ENCODE measurements around the gene DCHS2. TPM values are rescaled to one million over a fixed set of nuclear protein-coding genes. Genes with fewer than 3 reads are reported as not detected.

Gene DCHS2
- total and polyA plus RNA-seq, 2 of the 8 experiments (the other 6 are each of a cell fraction or from before 2014, with no cell fraction given), result 0.54 to 2.6 TPM

DNA sequence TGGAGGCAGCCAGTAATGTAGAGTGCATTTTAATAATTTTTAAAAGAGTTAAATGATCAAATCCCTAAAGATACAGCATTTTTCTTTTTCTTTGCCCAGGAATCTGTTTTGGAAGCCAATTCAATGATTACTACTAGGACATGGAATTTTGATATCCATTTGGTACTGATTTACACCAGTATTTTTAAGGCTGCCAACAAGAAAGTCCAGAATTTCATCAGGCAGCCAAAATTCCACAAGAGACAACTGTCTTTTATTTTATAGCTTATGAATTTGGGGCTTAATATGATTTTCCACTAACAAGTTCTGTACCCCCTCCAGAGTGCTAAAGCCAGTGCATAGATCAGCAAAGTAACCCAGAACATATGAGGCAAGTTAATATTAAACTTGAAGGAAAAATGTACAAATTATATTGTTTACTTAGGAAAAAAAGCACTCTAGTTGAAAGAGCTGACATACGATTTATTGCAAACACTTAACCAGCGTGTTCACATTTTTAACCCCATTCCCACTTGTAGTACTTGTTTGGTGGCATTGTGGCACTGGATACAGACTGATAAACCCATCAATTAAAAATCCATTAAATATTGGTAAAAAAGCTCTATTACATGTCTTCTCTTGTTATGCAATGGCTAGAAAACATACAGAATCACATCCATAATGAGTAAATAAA lies 259.7 kb downstream of the DCHS2 start (continued):
- TF ChIP-seq, protein P1, sequence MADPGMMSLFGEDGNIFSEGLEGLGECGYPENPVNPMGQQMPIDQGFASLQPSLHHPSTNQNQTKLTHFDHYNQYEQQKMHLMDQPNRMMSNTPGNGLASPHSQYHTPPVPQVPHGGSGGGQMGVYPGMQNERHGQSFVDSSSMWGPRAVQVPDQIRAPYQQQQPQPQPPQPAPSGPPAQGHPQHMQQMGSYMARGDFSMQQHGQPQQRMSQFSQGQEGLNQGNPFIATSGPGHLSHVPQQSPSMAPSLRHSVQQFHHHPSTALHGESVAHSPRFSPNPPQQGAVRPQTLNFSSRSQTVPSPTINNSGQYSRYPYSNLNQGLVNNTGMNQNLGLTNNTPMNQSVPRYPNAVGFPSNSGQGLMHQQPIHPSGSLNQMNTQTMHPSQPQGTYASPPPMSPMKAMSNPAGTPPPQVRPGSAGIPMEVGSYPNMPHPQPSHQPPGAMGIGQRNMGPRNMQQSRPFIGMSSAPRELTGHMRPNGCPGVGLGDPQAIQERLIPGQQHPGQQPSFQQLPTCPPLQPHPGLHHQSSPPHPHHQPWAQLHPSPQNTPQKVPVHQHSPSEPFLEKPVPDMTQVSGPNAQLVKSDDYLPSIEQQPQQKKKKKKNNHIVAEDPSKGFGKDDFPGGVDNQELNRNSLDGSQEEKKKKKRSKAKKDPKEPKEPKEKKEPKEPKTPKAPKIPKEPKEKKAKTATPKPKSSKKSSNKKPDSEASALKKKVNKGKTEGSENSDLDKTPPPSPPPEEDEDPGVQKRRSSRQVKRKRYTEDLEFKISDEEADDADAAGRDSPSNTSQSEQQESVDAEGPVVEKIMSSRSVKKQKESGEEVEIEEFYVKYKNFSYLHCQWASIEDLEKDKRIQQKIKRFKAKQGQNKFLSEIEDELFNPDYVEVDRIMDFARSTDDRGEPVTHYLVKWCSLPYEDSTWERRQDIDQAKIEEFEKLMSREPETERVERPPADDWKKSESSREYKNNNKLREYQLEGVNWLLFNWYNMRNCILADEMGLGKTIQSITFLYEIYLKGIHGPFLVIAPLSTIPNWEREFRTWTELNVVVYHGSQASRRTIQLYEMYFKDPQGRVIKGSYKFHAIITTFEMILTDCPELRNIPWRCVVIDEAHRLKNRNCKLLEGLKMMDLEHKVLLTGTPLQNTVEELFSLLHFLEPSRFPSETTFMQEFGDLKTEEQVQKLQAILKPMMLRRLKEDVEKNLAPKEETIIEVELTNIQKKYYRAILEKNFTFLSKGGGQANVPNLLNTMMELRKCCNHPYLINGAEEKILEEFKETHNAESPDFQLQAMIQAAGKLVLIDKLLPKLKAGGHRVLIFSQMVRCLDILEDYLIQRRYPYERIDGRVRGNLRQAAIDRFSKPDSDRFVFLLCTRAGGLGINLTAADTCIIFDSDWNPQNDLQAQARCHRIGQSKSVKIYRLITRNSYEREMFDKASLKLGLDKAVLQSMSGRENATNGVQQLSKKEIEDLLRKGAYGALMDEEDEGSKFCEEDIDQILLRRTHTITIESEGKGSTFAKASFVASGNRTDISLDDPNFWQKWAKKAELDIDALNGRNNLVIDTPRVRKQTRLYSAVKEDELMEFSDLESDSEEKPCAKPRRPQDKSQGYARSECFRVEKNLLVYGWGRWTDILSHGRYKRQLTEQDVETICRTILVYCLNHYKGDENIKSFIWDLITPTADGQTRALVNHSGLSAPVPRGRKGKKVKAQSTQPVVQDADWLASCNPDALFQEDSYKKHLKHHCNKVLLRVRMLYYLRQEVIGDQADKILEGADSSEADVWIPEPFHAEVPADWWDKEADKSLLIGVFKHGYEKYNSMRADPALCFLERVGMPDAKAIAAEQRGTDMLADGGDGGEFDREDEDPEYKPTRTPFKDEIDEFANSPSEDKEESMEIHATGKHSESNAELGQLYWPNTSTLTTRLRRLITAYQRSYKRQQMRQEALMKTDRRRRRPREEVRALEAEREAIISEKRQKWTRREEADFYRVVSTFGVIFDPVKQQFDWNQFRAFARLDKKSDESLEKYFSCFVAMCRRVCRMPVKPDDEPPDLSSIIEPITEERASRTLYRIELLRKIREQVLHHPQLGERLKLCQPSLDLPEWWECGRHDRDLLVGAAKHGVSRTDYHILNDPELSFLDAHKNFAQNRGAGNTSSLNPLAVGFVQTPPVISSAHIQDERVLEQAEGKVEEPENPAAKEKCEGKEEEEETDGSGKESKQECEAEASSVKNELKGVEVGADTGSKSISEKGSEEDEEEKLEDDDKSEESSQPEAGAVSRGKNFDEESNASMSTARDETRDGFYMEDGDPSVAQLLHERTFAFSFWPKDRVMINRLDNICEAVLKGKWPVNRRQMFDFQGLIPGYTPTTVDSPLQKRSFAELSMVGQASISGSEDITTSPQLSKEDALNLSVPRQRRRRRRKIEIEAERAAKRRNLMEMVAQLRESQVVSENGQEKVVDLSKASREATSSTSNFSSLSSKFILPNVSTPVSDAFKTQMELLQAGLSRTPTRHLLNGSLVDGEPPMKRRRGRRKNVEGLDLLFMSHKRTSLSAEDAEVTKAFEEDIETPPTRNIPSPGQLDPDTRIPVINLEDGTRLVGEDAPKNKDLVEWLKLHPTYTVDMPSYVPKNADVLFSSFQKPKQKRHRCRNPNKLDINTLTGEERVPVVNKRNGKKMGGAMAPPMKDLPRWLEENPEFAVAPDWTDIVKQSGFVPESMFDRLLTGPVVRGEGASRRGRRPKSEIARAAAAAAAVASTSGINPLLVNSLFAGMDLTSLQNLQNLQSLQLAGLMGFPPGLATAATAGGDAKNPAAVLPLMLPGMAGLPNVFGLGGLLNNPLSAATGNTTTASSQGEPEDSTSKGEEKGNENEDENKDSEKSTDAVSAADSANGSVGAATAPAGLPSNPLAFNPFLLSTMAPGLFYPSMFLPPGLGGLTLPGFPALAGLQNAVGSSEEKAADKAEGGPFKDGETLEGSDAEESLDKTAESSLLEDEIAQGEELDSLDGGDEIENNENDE (IDR thresholded peaks at IDR 0.05; ENCODE audit: insufficient replicate concordance, low read length), result no peak
- TF ChIP-seq POLR2A (IDR thresholded peaks at IDR 0.05; ENCODE audit: control extremely low read depth in 1 of 2, low read depth in 2 of 2, low read length in 2 of 2) (no peak), SIX5 (IDR thresholded peaks at IDR 0.05; ENCODE audit: low read depth, low read length) (no peak), SRF (IDR thresholded peaks at IDR 0.05; ENCODE audit: low read depth, low read length) (no peak), RFX5 (IDR thresholded peaks at IDR 0.05; ENCODE audit: borderline replicate concordance, low read depth, low read length) (no peak), HDAC6 (IDR thresholded peaks at IDR 0.05; ENCODE audit: low read depth, low read length) (no peak), MAFK (IDR thresholded peaks at IDR 0.05; ENCODE audit: low read depth, low read length) (no peak), SIN3A (conservative IDR thresholded peaks at IDR 0.05 in 1 of 2, IDR thresholded peaks at IDR 0.05 in 1 of 2; ENCODE audit: low read depth in 1 of 2, low read length in 2 of 2) (no peak), EGR1 (IDR thresholded peaks at IDR 0.05; ENCODE audit: borderline replicate concordance, low read depth, low read length) (no peak), SP1 (IDR thresholded peaks at IDR 0.05; ENCODE audit: low read depth, low read length) (no peak), CEBPB (IDR thresholded peaks at IDR 0.05; ENCODE audit: low read depth, low read length) (no peak)

Data from H1 (cell line).